Mucosa of stomach (tissue), 1 donor: Measurements from ENCODE around the gene KCNN4.
"Not testable (repeated sequence)": the region's sequence is repeated elsewhere in the genome, so short reads cannot be mapped to it uniquely, and the experiment has no call there.

Experiments used
- H3K27me3 ChIP-seq: one replicate; pipeline ENCODE4 v1.7.0; 2013; ENCODE audit warnings: mild to moderate bottlenecking, low read length; ENCODE audit not compliant: control insufficient read depth, insufficient read depth
- H3K36me3 ChIP-seq: one replicate; pipeline ENCODE4 v1.7.0; 2013; ENCODE audit warnings: low read length; ENCODE audit not compliant: control insufficient read depth, insufficient read depth
- H3K4me1 ChIP-seq: one replicate; pipeline ENCODE4 v1.7.0; 2013; ENCODE audit warnings: mild to moderate bottlenecking, low read length; ENCODE audit not compliant: control insufficient read depth, insufficient read depth
- H3K4me3 ChIP-seq: one replicate; pipeline ENCODE4 v1.7.0; 2013; ENCODE audit warnings: low read length
- H3K9ac ChIP-seq: one replicate; pipeline ENCODE4 v1.7.0; 2013; ENCODE audit warnings: mild to moderate bottlenecking, low read length, moderate library complexity
- H3K9me3 ChIP-seq: one replicate; pipeline ENCODE4 v1.7.0; 2013; ENCODE audit warnings: mild to moderate bottlenecking, low read length, moderate library complexity; ENCODE audit not compliant: control insufficient read depth
- donor health status: Pancreatic carcinoma.

KCNN4 gene

GRCh38 chr19:43780706-43781525, at the start of gene KCNN4:
Gene KCNN4, minus strand, starts transcription at chr19:43780973. Its CDS starts 112 bp downstream, at chr19:43780861.
- peak within 1 kb of the TSS; percentile 85 for H3K9ac ChIP-seq
- H3K4me3 ChIP-seq, result peak within 1 kb of the TSS; percentile 44
- no peaks in the 10 kb centered on the region for H3K36me3 ChIP-seq
- peaks cover 81% of the 10 kb centered on the region for H3K4me1 ChIP-seq
- H3K9me3 ChIP-seq, result no peaks in the 10 kb centered on the region
- no peaks in the 10 kb centered on the region for H3K27me3 ChIP-seq

- Histone ChIP-seq H3K4me3 (peak within 1 kb of the TSS; percentile 42), H3K9ac (peak within 1 kb of the TSS; percentile 58), H3K9me3 (no peaks in the 10 kb centered on the region), H3K4me1 (peaks cover 10% of the 10 kb centered on the region), H3K27me3 (no peaks in the 10 kb centered on the region), H3K36me3 (no peaks in the 10 kb centered on the region)
Observed at GRCh38 chr19:43826787-43827754, 46.3 kb upstream of the KCNN4 start, which contains the start of gene ZNF283. Gene ZNF283, plus strand, starts transcription at chr19:43827321. Its CDS starts 6,184 bp downstream, at chr19:43833505.

- not testable (repeated sequence) for H3K9ac ChIP-seq, H3K4me3 ChIP-seq, H3K27me3 ChIP-seq, H3K9me3 ChIP-seq, H3K36me3 ChIP-seq
- H3K4me1 ChIP-seq, result peaks cover 15% of the 10 kb centered on the region
Observed at GRCh38 chr19:43824572-43824971, 43.8 kb upstream of the KCNN4 start.

GRCh38 chr19:43823856-43824255, 43.1 kb upstream of the KCNN4 start:
- H3K9ac ChIP-seq, H3K27me3 ChIP-seq, H3K36me3 ChIP-seq, H3K9me3 ChIP-seq, H3K4me3 ChIP-seq: not testable (repeated sequence)
- H3K4me1 ChIP-seq, result peaks cover 15% of the 10 kb centered on the region

- Histone ChIP-seq H3K9ac (no peak overlapping the region), H3K36me3 (no peaks in the 10 kb centered on the region), H3K9me3 (no peaks in the 10 kb centered on the region), H3K4me3 (no peak overlapping the region), H3K27me3 (peaks cover 10% of the 10 kb centered on the region), H3K4me1 (peaks cover 5% of the 10 kb centered on the region)
Observed at GRCh38 chr19:43820884-43821215, 40.1 kb upstream of the KCNN4 start.

- Histone ChIP-seq H3K9ac (no peak overlapping the region), H3K27me3 (peaks cover 10% of the 10 kb centered on the region), H3K36me3 (no peaks in the 10 kb centered on the region), H3K4me3 (no peak overlapping the region), H3K9me3 (no peaks in the 10 kb centered on the region), H3K4me1 (peaks cover 5% of the 10 kb centered on the region)
Observed at GRCh38 chr19:43820098-43820883, 39.5 kb upstream of the KCNN4 start.

GRCh38 chr19:43818500-43818899, 37.7 kb upstream of the KCNN4 start:
- no peaks in the 10 kb centered on the region for H3K9me3 ChIP-seq
- H3K27me3 ChIP-seq, result peaks cover 10% of the 10 kb centered on the region
- no peak overlapping the region for H3K4me3 ChIP-seq
- H3K9ac ChIP-seq, result no peak overlapping the region
- H3K36me3 ChIP-seq, result no peaks in the 10 kb centered on the region
- H3K4me1 ChIP-seq, result peaks cover 5% of the 10 kb centered on the region

- H3K9me3 ChIP-seq, H3K4me1 ChIP-seq, H3K9ac ChIP-seq, H3K36me3 ChIP-seq, H3K4me3 ChIP-seq, H3K27me3 ChIP-seq: not testable (repeated sequence)
Observed at GRCh38 chr19:43817454-43817853, 36.7 kb upstream of the KCNN4 start.

GRCh38 chr19:43814663-43815352, 34.0 kb upstream of the KCNN4 start:
- no peak overlapping the region for H3K4me3 ChIP-seq
- H3K27me3 ChIP-seq, result no peaks in the 10 kb centered on the region
- H3K9me3 ChIP-seq, result no peaks in the 10 kb centered on the region
- H3K4me1 ChIP-seq, result no peaks in the 10 kb centered on the region
- H3K36me3 ChIP-seq, result no peaks in the 10 kb centered on the region
- H3K9ac ChIP-seq, result no peak overlapping the region

- no peaks in the 10 kb centered on the region for H3K4me1 ChIP-seq
- peaks cover 1% of the 10 kb centered on the region for H3K27me3 ChIP-seq
- no peak overlapping the region for H3K9ac ChIP-seq
- H3K4me3 ChIP-seq, result no peak overlapping the region
- H3K36me3 ChIP-seq, result no peaks in the 10 kb centered on the region
- no peaks in the 10 kb centered on the region for H3K9me3 ChIP-seq
Observed at GRCh38 chr19:43812688-43813087, 31.9 kb upstream of the KCNN4 start.

- Histone ChIP-seq H3K4me3 (no peak overlapping the region), H3K9me3 (no peaks in the 10 kb centered on the region), H3K4me1 (no peaks in the 10 kb centered on the region), H3K36me3 (no peaks in the 10 kb centered on the region), H3K27me3 (peaks cover 3% of the 10 kb centered on the region), H3K9ac (no peak overlapping the region)
Observed at GRCh38 chr19:43812259-43812658, 31.5 kb upstream of the KCNN4 start.
